NCI-H1105 (cell line): ENCODE measurements around the gene BSN.
"Not testable (repeated sequence)": the region's sequence is repeated elsewhere in the genome, so short reads cannot be mapped to it uniquely, and the experiment has no call there.

Source experiments
- DNase-seq: peaks from one replicate; lab custom pipeline; 2025; lab: John Stamatoyannopoulos, UW

Gene BSN

GRCh38 chr3:49535971-49536874, 18.1 kb upstream of the BSN start:
- no peak for DNase-seq

- DNase-seq = no peak
Measured at GRCh38 chr3:49536875-49537533, 17.3 kb upstream of the BSN start.

DNA sequence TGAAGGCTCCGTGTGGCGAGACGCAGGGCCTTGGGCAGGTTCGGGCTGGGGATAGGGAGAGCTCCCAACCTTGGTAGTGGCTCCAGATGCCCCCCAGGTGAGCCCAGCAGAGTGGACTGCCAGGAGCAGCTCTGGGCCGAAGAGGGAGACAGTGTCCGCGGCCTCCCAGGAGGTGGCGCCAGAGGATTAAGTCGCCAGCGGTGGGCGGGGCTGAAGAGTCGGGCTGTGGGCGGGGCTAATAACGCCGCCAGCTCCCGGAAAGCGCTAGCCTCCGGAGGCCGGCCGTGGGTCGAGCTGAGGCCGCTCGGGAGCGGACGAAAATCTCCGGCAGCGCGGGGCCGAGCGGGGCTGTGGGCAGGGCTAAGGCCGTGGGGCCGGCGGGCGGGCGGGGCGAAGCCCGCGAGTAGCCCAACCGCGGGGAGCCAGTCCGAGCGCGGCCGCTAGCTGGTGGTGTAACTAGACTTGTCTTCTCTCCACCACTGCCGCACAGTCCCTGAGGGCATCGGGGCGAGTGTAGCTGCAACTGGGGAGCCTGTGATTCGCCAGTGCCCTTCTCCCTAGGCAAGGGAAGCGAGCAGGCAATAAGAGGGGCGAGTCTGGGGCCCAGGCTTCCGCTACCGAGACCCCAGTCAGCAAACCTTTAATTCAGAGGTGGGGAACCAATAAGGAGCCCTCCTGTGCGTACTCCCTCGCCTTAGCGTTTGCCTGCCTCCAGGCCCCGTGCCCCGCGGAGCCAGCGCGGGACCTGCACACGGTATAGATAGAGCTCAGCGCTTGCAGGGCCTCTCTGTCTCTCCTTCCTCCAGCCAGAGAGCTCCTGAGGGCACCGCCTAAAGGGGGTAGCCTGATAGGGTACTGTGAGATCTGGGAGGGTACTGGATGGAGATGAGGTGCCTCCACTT, 14.4 kb upstream of the BSN start:
- peak; percentile 75 for DNase-seq

GRCh38 chr3:49552087-49552486, 2.2 kb upstream of the BSN start:
- no peak for DNase-seq

DNA sequence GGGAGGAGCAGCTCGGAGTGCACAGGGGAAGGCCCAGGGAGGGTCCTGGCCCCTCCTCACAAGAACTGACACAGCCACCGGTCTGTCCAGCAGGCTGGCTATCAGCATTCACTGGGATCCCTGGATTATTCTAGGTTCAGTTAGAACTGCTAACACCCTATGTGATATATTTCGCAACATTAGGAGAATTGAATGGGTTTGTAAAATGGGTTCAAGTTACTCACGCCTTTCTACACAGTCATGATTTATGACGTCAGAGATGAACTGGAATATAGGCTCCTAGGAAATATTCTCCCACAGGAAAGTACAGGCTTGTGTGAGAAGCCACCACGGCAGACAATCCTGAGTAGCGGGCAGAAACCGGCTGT, 969 bp upstream of the BSN start:
- no peak for DNase-seq

- no peak for DNase-seq
Measured at GRCh38 chr3:49554633-49555265, 472 bp downstream of the BSN start.

GRCh38 chr3:49556500-49557275, 2.4 kb downstream of the BSN start:
- DNase-seq = no peak

- no peak for DNase-seq
Measured at GRCh38 chr3:49563040-49563578, 8.8 kb downstream of the BSN start.

DNA sequence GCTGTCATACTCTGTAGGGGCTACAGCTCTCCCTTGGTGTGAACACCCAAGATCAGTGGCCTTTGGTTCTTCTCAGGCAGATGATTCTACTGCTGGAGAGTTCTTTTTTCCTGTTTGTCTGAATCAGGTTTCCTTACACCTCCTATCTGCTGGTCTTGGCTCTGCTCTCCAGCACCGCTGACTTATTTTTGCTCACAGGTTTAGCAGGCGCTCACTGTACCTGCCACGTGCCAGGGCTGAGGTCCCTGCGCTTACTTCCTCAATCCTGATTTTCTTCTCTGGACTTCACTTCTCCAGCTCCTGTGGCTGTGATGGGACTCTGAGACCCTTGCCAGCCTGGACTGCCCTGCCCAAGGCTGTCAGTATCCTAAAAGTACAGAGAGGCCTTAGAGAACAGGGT, 9.5 kb downstream of the BSN start:
- no peak for DNase-seq

- no peak for DNase-seq
Measured at GRCh38 chr3:49566312-49566711, 12.0 kb downstream of the BSN start.

- no peak for DNase-seq
Measured at GRCh38 chr3:49567406-49567805, 13.1 kb downstream of the BSN start.

DNA sequence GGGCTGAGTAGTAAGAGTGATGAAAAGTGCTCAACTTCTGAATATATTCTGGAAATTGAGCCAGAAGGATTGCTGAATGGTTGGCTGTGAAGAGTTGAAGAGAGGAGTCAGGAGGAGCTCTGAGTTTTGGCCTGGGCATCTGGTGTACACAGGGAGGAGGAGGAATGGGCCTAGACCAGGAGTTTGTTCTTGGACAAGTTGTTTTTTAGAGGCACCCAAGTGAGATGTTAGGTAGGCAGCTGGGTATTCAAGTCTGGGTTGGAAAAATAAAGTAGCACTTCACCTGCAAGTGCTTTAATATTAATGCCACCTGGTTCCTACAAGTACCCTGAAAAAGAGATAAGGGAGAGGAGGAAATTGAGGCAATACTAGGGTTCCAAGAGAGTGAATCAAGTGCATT, 14.7 kb downstream of the BSN start:
- DNase-seq = no peak

DNA sequence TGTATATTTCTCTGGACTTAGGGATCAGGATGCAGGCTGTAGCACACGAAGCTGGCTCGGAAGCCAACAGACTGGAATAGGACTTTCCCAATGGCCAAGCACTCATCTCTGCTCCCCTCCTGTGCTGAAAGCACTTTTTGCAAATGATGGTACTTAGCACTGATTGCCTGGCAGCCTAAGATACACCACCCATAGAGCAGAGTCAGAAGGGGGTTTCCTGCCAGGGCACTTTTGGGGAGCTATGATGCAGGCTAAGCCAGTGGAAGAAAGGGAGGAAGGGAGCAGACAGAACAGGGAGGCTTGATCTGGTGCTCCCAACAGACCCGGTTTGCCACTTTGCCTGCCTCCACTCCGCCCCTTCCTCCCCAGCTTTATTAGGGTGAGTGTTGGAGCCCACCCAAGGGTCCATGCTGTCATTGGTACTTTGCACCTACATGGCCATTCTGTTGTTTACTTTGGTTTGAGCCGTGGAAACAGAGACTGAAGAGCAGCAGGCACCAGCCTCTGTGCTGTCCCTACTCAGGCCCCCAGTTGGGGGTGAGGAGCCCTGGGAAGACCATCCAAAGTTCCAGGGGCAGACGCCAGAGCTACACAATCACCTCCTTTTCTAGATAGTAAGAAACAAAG, 15.9 kb downstream of the BSN start:
- no peak for DNase-seq

DNA sequence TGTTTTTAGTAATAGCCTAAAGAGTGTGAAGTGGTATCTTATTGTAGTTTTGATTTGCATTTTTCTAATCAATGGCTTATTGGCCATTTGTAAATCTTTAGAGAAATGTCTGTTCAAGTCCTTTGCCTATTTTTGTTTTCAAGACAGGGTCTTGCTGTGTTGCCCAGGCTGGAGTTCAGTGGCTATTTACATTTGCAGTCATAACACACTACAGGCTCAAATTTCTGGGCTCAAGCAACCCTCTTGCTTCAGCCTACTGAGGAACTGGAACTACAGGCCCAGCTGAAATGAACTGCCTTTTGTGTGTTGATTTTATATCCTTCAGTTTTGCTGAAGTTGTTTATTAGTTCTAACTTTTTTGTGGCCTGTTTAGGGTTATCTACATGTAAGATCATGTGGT, 27.9 kb downstream of the BSN start:
- no peak for DNase-seq

- not testable (repeated sequence) for DNase-seq
Measured at GRCh38 chr3:49585261-49585755, 31.0 kb downstream of the BSN start.

- DNase-seq = no peak
Measured at GRCh38 chr3:49591615-49592014, 37.3 kb downstream of the BSN start.

- no peak for DNase-seq
Measured at GRCh38 chr3:49593041-49593440, 38.8 kb downstream of the BSN start.

DNA sequence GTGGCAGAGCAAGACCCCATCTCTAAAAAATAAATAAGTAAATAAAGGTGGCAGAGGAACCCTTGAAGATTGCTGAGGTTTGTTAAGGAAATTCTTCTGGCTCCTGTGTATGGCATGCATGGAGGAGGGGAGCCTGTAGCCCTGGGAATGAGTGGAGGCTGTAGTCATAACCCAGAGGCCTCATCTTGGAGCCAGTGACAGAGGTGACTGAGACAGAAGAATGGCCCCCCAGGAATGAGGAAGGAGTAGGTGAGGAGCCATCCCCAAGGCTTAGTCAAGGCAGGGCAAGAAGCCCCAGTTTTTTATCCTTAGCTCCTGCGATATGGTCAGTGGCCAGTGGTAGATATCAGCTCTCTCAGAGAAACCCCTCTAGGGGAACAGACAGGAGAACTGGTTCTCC, 46.5 kb downstream of the BSN start:
- DNase-seq = no peak

- no peak for DNase-seq
Measured at GRCh38 chr3:49601358-49602048, 47.2 kb downstream of the BSN start.
